Measurements from ENCODE around the gene HDAC4. TPM values are rescaled to one million over a fixed set of nuclear protein-coding genes. Genes with fewer than 3 reads are reported as not detected.

Gene HDAC4
- total RNA-seq, 1 experiment from 2014 or later, result 32.0 TPM

DNA sequence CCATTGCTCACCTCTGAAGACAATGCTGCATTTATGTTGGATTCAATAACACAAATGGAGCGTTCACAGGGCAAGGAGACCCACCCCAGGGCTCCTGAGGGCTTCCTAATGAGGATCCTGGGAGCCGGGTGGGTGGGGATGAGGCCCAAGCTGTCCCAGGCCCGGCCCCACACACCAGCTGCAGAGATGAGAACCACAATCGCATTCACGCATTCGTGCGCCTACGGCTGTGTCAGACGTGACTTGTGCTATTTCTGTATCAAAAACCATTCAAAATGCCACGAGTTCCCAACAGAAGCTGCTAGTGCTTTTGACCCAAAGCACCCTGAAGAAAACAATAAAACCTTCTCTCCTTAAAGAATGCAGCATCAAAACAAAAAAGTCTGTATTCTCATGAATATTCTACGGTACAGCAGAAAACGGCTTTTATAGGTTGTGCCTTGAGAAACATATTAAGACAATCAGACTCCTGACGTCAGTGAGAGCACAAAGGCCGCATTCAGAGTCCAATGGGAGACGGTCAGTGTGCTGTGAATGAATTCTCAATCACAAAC is 205.4 kb downstream of the HDAC4 start:
- Mint-ChIP-seq H3K4me3 (no peak overlapping the region), H3K27ac (no peak overlapping the region), H3K27me3 (ENCODE audit: low read depth) (no peaks in the 10 kb centered on the region), H3K9me3 (peaks cover 0 to under 1% of the 10 kb centered on the region in 2 experiments; a peak in 1 of 5 replicates), H3K36me3 (ENCODE audit: insufficient read depth in 1 of 3, low read depth in 3 of 3) (peaks cover 5 to 17% (median 10%) of the 10 kb centered on the region in 3 experiments; a peak in 6 of 7 replicates), H3K4me1 (peaks cover 3 to 13% of the 10 kb centered on the region in 2 experiments; a peak in 3 of 4 replicates)
- H2AK5ac ChIP-seq (ENCODE audit: insufficient read length, low read length), result no peak overlapping the region
- no peaks in the 10 kb centered on the region for H4K20me1 ChIP-seq (ENCODE audit: control insufficient read depth, insufficient read depth, insufficient read length)
- H3K27ac ChIP-seq (ENCODE audit: insufficient read length, low read depth, low read length), result no peak overlapping the region
- H2AFZ ChIP-seq (ENCODE audit: low read length), result no peak overlapping the region
- H3K4me1 ChIP-seq (ENCODE audit: insufficient read depth, low read length), result no peaks in the 10 kb centered on the region
- no peak overlapping the region for H3K9ac ChIP-seq (ENCODE audit: extremely low read depth, insufficient read length, low read length)
- H3K79me2 ChIP-seq (ENCODE audit: insufficient read depth, low read length), result no peaks in the 10 kb centered on the region; the same call in 1 of the 2 replicates
- TF ChIP-seq, protein P1, sequence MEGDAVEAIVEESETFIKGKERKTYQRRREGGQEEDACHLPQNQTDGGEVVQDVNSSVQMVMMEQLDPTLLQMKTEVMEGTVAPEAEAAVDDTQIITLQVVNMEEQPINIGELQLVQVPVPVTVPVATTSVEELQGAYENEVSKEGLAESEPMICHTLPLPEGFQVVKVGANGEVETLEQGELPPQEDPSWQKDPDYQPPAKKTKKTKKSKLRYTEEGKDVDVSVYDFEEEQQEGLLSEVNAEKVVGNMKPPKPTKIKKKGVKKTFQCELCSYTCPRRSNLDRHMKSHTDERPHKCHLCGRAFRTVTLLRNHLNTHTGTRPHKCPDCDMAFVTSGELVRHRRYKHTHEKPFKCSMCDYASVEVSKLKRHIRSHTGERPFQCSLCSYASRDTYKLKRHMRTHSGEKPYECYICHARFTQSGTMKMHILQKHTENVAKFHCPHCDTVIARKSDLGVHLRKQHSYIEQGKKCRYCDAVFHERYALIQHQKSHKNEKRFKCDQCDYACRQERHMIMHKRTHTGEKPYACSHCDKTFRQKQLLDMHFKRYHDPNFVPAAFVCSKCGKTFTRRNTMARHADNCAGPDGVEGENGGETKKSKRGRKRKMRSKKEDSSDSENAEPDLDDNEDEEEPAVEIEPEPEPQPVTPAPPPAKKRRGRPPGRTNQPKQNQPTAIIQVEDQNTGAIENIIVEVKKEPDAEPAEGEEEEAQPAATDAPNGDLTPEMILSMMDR (conservative IDR thresholded peaks at IDR 0.05), result no peak
- H2BK5ac ChIP-seq (ENCODE audit: insufficient read length, low read length), result no peak overlapping the region
- no peak overlapping the region for H3K56ac ChIP-seq (ENCODE audit: insufficient read length, low read depth, low read length)
- no peak overlapping the region for H2BK12ac ChIP-seq (ENCODE audit: insufficient read length, low read depth, low read length)
- H3K18ac ChIP-seq (ENCODE audit: insufficient read length, low read depth, low read length), result no peak overlapping the region
- no peak overlapping the region for H3K23ac ChIP-seq (ENCODE audit: insufficient read length, low read depth, low read length)
- H3K27me3 ChIP-seq (ENCODE audit: insufficient read depth, low read length), result no peaks in the 10 kb centered on the region
- peaks cover 4% of the 10 kb centered on the region for H3K79me1 ChIP-seq (ENCODE audit: insufficient read depth, low read depth, low read length, poor library complexity, severe bottlenecking)
- no peaks in the 10 kb centered on the region for H3K23me2 ChIP-seq (ENCODE audit: insufficient read length, low read depth, low read length, poor library complexity, severe bottlenecking)
- H3K4me2 ChIP-seq (ENCODE audit: insufficient read depth, insufficient read length, low read length), result no peak overlapping the region
- no peak overlapping the region for H4K91ac ChIP-seq (ENCODE audit: insufficient read length, low read depth, low read length)
- WGBS (ENCODE audit: extremely low coverage, insufficient read length, low lambda C conversion rate), result no CpG with 5 or more reads among the region's 15 CpGs
- H4K5ac ChIP-seq (ENCODE audit: insufficient read length, low read depth, low read length), result no peak overlapping the region
- H3T11ph ChIP-seq (ENCODE audit: low read length), result no peak overlapping the region
- H2BK20ac ChIP-seq (ENCODE audit: low read depth, low read length, poor library complexity, severe bottlenecking), result no peak overlapping the region
- H2BK120ac ChIP-seq (ENCODE audit: low read depth, low read length, poor library complexity, severe bottlenecking), result no peak overlapping the region
- DNase-seq, result no peak
- no peaks in the 10 kb centered on the region for H3K9me3 ChIP-seq (ENCODE audit: control insufficient read depth, low read depth, low read length)
- no peak overlapping the region for H3K14ac ChIP-seq (ENCODE audit: insufficient read depth, low read length)
- H2BK15ac ChIP-seq (ENCODE audit: low read depth, low read length), result no peak overlapping the region
- H4K8ac ChIP-seq (replicated peaks; ENCODE audit: insufficient read length, low read depth, low read length), result no peak overlapping the region
- H3K4ac ChIP-seq (ENCODE audit: low read depth, low read length), result no peak overlapping the region
